HepG2 (cell line): ENCODE data around the gene MUC6. TPM values are rescaled to one million over a fixed set of nuclear protein-coding genes. Genes with fewer than 3 reads are reported as not detected.

ENCODE experiments used
- ATAC-seq: fragments of 200-7000 bp; cut with Tn5 transposase; 3 replicates; pipeline ENCODE4 v1.9.1; 2020; ENCODE audit warnings: mild to moderate bottlenecking, moderate library complexity
- BruUV-seq: library from RNA; stranded (reverse); fragments of 400-500 nt; replicated peaks from 2 replicates; lab custom pipeline; 2021; lab: Mats Ljungman, UMichigan
- CTCF ChIA-PET: fragments of 300-600 bp; formaldehyde crosslinking; extraction: SDS; loops from one replicate; lab custom pipeline; 2021; ENCODE audit warnings: low total read pairs, inconsistent platforms, low intra/inter-chr PET ratio; lab: Yijun Ruan, JAX
- POLR2A ChIA-PET: fragments of 350-600 bp; sonication (Branson Sonifier 250); formaldehyde crosslinking; loops from one replicate; lab custom pipeline; 2020; ENCODE audit warnings: antibody characterized with exemption, inconsistent platforms; lab: Yijun Ruan, JAX
- DNase-seq: peaks from one replicate; pipeline ENCODE4 v3.0.0-alpha.2; 2015; ENCODE audit warnings: low spot score
- FAIRE-seq: peaks from 3 replicates; lab custom pipeline; 2011; peaks lifted over from hg19 to GRCh38; lab: Jason Lieb, UNC
- H2AFZ ChIP-seq: one replicate; pipeline ENCODE4 v1.6.1; 2011; ENCODE audit warnings: low read length, inconsistent platforms
- H3K27ac ChIP-seq: fragments of 300-600 bp; 3 replicates; pipeline ENCODE4 v1.8.0; 2011; ENCODE audit warnings: mixed run types, mild to moderate bottlenecking, mixed read lengths, low read length, inconsistent platforms; ENCODE audit not compliant: insufficient read depth; ENCODE audit errors: extremely low read length
- H3K27me3 ChIP-seq, 2 experiments: fragments of 200-600 bp in 1 of 2; 2 replicates in 1 of 2; 3 replicates in 1 of 2; pipeline versions ENCODE4 v1.6.0 to v1.8.0; 2011; ENCODE audit warnings: low read length in 2 of 2, mild to moderate bottlenecking in 2 of 2, moderate library complexity in 2 of 2, inconsistent platforms in 1 of 2; ENCODE audit not compliant: insufficient read depth in 2 of 2, control insufficient read depth in 1 of 2
- H3K36me3 ChIP-seq, 2 experiments: fragments of 200-600 bp in 1 of 2; replicated peaks in 1 of 2; 2 replicates in 1 of 2; 3 replicates in 1 of 2; pipeline versions ENCODE4 v1.5.1 to v1.8.0; 2011; ENCODE audit warnings: low read length in 2 of 2, inconsistent platforms in 1 of 2; ENCODE audit not compliant: insufficient read depth in 2 of 2, control insufficient read depth in 1 of 2
- H3K4me1 ChIP-seq: 2 replicates; pipeline ENCODE4 v1.5.1; 2012; ENCODE audit warnings: low read length, inconsistent platforms; ENCODE audit not compliant: insufficient read depth
- H3K4me2 ChIP-seq: 2 replicates; pipeline ENCODE4 v1.6.0; 2011; ENCODE audit warnings: low read depth, low read length, inconsistent platforms
- H3K4me3 ChIP-seq, 3 experiments: fragments of 200-600 bp in 1 of 3; sonication (generic), shearing (Covaris generic) in 1 of 3; replicated peaks in 1 of 3; 2 replicates each; pipeline ENCODE4 v1.5.1; 2011 to 2016; ENCODE audit warnings: low read length in 3 of 3, inconsistent platforms in 2 of 3, low read depth in 2 of 3, mild to moderate bottlenecking in 2 of 3, control low read depth in 1 of 3, mixed read lengths in 1 of 3; ENCODE audit not compliant: insufficient read depth in 1 of 3
- H3K79me2 ChIP-seq: one replicate; pipeline ENCODE4 v1.6.1; 2011; ENCODE audit warnings: low read length, inconsistent platforms; ENCODE audit not compliant: insufficient read depth
- H3K9ac ChIP-seq: 2 replicates; pipeline ENCODE4 v1.6.0; 2011; ENCODE audit warnings: mild to moderate bottlenecking, low read depth, low read length, inconsistent platforms; ENCODE audit not compliant: insufficient read depth
- H3K9me3 ChIP-seq: 2 replicates; pipeline ENCODE4 v1.5.1; 2012; ENCODE audit warnings: mild to moderate bottlenecking, low read length
- H4K20me1 ChIP-seq: 2 replicates; pipeline ENCODE4 v1.6.0; 2011; ENCODE audit warnings: inconsistent platforms, mild to moderate bottlenecking, low read length, moderate library complexity; ENCODE audit not compliant: insufficient read depth
- CSRNP2 ChIP-seq: sonication (generic); formaldehyde crosslinking; conservative IDR thresholded peaks from 2 replicates; pipeline ENCODE4 v1.8.0; 2022; ENCODE audit warnings: low read depth, missing genetic modification reagents
- FOXO1 ChIP-seq: sonication (generic); formaldehyde crosslinking; IDR thresholded peaks from 2 replicates; pipeline ENCODE4 v1.4.0; 2020; ENCODE audit warnings: missing genetic modification reagents
- KAT8 ChIP-seq: IDR thresholded peaks from 2 replicates; pipeline ENCODE4 v1.6.1; 2016; ENCODE audit warnings: missing genetic modification reagents, missing compliant biosample characterization
- KDM2A ChIP-seq: sonication (generic); formaldehyde crosslinking; IDR thresholded peaks from 2 replicates; pipeline ENCODE4 v1.4.0; 2020; ENCODE audit warnings: low read depth, missing genetic modification reagents, borderline replicate concordance
- MTF2 ChIP-seq: sonication (generic); formaldehyde crosslinking; IDR thresholded peaks from 2 replicates; pipeline ENCODE4 v1.5.0; 2020; ENCODE audit warnings: missing genetic modification reagents, borderline replicate concordance
- SP2 ChIP-seq: sonication (generic); formaldehyde crosslinking; IDR thresholded peaks from 2 replicates; pipeline ENCODE4 v1.5.1; 2020; ENCODE audit warnings: mild to moderate bottlenecking, missing genetic modification reagents
- ZNF180 ChIP-seq: sonication (generic); formaldehyde crosslinking; IDR thresholded peaks from 2 replicates; pipeline ENCODE4 v1.4.0; 2020; ENCODE audit warnings: low read depth, missing genetic modification reagents, borderline replicate concordance
- WGBS: methylation state at CpG from one replicate; pipeline ENCODE4 v1.1.6; 2017; ENCODE audit warnings: low lambda C conversion rate; 5-methylcytosine and 5-hydroxymethylcytosine counted together
- in situ Hi-C: cut with HindIII; loops from 2 replicates; pipeline ENCODE4 v1.10.0; 2017; ENCODE audit warnings: low pct_unique_long_range_greater_than_20kb; ENCODE audit not compliant: extremely low pct_ligation_motif_present
- intact Hi-C: fragments of 100-400 bp; cut with micrococcal nuclease; formaldehyde crosslinking; loops from one replicate; pipeline ENCODE4 v1.10.0; 2022; ENCODE audit not compliant: unreplicated experiment
- polyA plus RNA-seq, 8 experiments: library from polyadenylated mRNA; depleted of rRNA in 3 of 8; stranded (reverse) in 7 of 8; unstranded in 1 of 8; fragments of >200 nt; fragmentation: Illumina TruSeq in 4 of 8; extraction: Trizol in 4 of 8; gene quantifications; 2 replicates each; pipeline versions ENCODE4 v1.2.1 to v1.2.3, GENCODE V29; 2011 to 2016; ENCODE audit warnings: low read depth in 4 of 8, missing spikeins in 1 of 8, mixed read lengths in 1 of 8; ENCODE audit not compliant: insufficient read depth in 1 of 8
- total RNA-seq, 5 experiments: library from RNA; depleted of rRNA; stranded (reverse); fragments of >200 nt; fragmentation: Illumina TruSeq; extraction: Trizol; gene quantifications; 2 replicates each; pipeline ENCODE4 v1.2.3, GENCODE V29; 2016; ENCODE audit warnings: low read depth in 1 of 5
- TF ChIP-seq, protein P1 (sequence below): sonication (generic); formaldehyde crosslinking; IDR thresholded peaks from 2 replicates; pipeline ENCODE4 v1.4.0; 2020; ENCODE audit warnings: low read depth, missing genetic modification reagents
- TF ChIP-seq, protein P2 (sequence below): sonication (generic); formaldehyde crosslinking; IDR thresholded peaks from 2 replicates; pipeline ENCODE4 v1.4.0; 2020; ENCODE audit warnings: mild to moderate bottlenecking, missing genetic modification reagents

MUC6 gene
- total and polyA plus RNA-seq, 2 of the 13 experiments (the other 11 are each of a cell fraction or from before 2014, with no cell fraction given): not detected

DNA sequence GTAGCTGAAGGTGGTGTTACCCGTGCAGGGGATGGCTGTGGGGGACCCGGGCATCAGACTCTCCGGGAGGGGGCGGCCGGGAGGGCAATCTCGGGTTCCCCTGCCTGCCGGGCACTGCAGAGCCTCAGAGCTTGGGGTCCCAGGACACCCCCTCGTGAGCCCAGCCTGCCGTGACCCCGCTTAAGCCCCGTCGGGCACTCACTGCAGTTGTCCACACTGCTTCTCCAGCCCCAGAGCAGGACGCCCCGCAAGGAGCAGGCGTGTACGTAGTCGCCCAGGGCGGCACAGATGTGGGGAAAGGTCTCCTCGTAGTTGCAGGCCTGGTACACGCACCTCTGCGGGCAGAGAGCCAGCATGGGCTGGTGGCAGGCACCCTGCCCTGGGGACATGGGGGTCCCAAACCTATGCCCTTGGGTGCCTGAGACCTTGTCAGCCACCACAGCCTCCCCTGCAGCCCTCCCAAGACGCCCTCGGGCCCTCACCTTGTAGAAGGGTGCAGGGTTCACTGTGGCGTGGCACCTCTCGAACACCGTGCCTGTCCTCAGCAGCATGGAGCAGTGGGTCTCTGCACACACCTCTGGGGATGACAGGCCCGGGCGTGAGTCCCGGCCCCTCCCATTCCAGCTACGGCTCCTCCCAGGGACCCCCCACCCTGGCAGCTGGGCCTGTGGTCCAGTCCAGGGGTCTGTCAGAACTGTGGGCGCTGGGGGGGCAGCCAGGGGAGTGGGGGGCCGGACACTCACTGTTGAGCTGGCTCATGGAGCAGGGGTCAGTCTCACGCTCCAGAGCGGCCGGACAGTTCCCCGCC, 8.8 kb downstream of the MUC6 start:
- FAIRE-seq (no peak), ATAC-seq (peak; percentile 2; the same call in 1 of the 3 replicates), DNase-seq (no peak)
- no peak overlapping the region for H3K27ac ChIP-seq
- no peaks in the 10 kb centered on the region for H4K20me1 ChIP-seq
- no peak overlapping the region for H2AFZ ChIP-seq
- H3K4me2 ChIP-seq: no peak overlapping the region
- no peaks in the 10 kb centered on the region for H3K79me2 ChIP-seq
- CTCF ChIA-PET: no interaction called here
- POLR2A ChIA-PET: no interaction called here
- peaks cover 20 to 39% of the 10 kb centered on the region in 2 experiments; a peak in 4 of 5 replicates for H3K27me3 ChIP-seq
- BruUV-seq: no TSS peak
- no peaks in the 10 kb centered on the region for H3K9me3 ChIP-seq
- H3K4me1 ChIP-seq: peaks cover 7% of the 10 kb centered on the region; the same call in 1 of the 2 replicates
- intact Hi-C loops: no loop called here
- no peaks in the 10 kb centered on the region for H3K36me3 ChIP-seq
- WGBS: 39% methylated on average over 13 of the region's 36 CpGs
- in situ Hi-C loops: no loop called here
- H3K9ac ChIP-seq: no peak overlapping the region
- no peak overlapping the region for H3K4me3 ChIP-seq
- TF ChIP-seq MTF2 (CRISPR knock-in tag) (no peak), SP2 (CRISPR knock-in tag) (no peak), ZNF180 (CRISPR knock-in tag) (no peak), FOXO1 (CRISPR knock-in tag) (no peak), KDM2A (CRISPR knock-in tag) (no peak), CSRNP2 (CRISPR knock-in tag) (no peak), KAT8 (CRISPR knock-in tag) (no peak)
- TF ChIP-seq, protein P1, sequence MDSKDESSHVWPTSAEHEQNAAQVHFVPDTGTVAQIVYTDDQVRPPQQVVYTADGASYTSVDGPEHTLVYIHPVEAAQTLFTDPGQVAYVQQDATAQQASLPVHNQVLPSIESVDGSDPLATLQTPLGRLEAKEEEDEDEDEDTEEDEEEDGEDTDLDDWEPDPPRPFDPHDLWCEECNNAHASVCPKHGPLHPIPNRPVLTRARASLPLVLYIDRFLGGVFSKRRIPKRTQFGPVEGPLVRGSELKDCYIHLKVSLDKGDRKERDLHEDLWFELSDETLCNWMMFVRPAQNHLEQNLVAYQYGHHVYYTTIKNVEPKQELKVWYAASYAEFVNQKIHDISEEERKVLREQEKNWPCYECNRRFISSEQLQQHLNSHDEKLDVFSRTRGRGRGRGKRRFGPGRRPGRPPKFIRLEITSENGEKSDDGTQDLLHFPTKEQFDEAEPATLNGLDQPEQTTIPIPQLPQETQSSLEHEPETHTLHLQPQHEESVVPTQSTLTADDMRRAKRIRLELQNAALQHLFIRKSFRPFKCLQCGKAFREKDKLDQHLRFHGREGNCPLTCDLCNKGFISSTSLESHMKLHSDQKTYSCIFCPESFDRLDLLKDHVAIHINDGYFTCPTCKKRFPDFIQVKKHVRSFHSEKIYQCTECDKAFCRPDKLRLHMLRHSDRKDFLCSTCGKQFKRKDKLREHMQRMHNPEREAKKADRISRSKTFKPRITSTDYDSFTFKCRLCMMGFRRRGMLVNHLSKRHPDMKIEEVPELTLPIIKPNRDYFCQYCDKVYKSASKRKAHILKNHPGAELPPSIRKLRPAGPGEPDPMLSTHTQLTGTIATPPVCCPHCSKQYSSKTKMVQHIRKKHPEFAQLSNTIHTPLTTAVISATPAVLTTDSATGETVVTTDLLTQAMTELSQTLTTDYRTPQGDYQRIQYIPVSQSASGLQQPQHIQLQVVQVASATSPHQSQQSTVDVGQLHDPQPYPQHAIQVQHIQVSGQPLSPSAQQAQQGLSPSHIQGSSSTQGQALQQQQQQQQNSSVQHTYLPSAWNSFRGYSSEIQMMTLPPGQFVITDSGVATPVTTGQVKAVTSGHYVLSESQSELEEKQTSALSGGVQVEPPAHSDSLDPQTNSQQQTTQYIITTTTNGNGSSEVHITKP (CRISPR knock-in tag): no peak
- TF ChIP-seq, protein P2, sequence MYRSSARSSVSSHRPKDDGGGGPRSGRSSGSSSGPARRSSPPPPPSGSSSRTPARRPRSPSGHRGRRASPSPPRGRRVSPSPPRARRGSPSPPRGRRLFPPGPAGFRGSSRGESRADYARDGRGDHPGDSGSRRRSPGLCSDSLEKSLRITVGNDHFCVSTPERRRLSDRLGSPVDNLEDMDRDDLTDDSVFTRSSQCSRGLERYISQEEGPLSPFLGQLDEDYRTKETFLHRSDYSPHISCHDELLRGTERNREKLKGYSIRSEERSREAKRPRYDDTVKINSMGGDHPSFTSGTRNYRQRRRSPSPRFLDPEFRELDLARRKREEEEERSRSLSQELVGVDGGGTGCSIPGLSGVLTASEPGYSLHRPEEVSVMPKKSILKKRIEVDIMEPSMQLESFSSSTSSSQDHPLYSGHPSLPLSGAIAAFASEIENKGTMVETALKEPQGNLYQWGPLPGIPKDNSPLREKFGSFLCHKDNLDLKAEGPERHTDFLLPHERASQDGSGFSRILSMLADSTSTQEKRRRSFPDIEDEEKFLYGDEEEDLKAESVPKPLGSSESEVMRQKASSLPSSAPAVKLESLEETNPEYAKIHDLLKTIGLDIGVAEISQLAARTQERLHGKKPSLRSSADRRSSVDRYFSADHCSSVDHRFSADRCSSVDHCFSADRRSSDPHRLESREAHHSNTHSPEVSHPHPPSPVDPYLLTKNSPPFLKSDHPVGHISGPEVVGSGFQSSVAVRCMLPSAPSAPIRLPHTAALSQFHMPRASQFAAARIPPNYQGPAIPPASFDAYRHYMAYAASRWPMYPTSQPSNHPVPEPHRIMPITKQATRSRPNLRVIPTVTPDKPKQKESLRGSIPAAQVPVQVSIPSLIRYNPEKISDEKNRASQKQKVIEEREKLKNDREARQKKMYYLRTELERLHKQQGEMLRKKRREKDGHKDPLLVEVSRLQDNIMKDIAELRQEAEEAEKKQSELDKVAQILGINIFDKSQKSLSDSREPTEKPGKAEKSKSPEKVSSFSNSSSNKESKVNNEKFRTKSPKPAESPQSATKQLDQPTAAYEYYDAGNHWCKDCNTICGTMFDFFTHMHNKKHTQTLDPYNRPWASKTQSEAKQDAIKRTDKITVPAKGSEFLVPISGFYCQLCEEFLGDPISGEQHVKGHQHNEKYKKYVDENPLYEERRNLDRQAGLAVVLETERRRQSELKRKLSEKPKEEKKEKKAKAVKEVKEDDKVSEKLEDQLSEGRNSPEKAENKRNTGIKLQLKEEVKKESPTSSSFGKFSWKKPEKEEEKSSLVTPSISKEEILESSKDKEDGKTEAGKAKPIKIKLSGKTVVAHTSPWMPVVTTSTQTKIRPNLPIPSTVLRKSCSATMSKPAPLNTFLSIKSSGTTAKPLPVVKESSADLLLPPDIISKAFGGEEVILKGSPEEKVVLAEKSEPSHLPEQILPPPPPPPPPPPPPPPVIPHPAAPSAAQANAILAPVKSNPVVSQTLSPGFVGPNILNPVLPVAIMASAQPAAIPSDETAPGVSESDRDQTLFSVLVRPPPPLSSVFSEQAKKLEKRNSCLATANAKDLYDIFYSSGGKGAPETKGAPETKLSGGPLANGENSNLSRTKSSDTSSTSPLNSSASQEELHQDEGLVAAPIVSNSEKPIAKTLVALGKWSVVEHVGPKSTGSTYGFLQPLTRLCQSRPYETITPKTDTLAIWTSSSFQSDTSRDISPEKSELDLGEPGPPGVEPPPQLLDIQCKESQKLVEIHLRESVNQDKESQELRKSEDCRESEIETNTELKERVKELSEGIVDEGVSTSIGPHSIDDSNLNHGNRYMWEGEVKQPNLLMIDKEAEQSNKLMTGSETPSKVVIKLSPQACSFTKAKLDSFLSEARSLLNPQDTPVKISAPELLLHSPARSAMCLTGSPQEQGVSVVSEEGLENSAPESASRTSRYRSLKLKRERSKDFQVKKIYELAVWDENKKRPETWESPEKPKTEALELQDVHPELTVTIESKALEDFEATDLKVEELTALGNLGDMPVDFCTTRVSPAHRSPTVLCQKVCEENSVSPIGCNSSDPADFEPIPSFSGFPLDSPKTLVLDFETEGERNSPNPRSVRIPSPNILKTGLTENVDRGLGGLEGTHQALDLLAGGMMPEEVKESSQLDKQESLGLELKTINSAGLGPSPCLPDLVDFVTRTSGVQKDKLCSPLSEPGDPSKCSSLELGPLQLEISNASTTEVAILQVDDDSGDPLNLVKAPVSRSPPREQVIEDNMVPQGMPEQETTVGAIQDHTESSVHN (CRISPR knock-in tag): no peak
